CD4-positive, alpha-beta T cell (primary cell): ENCODE measurements around the gene LTB4R2. TPM values are rescaled to one million over a fixed set of nuclear protein-coding genes. Genes with fewer than 3 reads are reported as not detected.

Experiments
- ATAC-seq: fragments of 200-7000 bp; cut with Tn5 transposase; one replicate; pipeline ENCODE4 v1.10.0; 2022; ENCODE audit warnings: mild to moderate bottlenecking; ENCODE audit not compliant: poor library complexity
- CTCF ChIA-PET: fragments of 350-600 bp; sonication (Branson Sonifier 250); formaldehyde crosslinking; loops from one replicate; lab custom pipeline; 2021; ENCODE audit warnings: antibody characterized with exemption, inconsistent platforms; lab: Charles Lee
- POLR2A ChIA-PET: fragments of 350-600 bp; sonication (Branson Sonifier 250); formaldehyde crosslinking; loops from one replicate; lab custom pipeline; 2021; ENCODE audit warnings: antibody characterized with exemption, inconsistent platforms; lab: Charles Lee
- DNase-seq, 14 experiments: peaks; one replicate each; pipeline ENCODE4 v3.0.0-alpha.2; 2013 to 2020; ENCODE audit warnings: mixed read lengths in 2 of 14
- H3K27ac ChIP-seq, 2 donors: one replicate each; pipeline versions ENCODE4 v1.5.1 to v1.7.0; 2013; ENCODE audit warnings: low read length in 2 of 2, low read depth in 1 of 2, mild to moderate bottlenecking in 1 of 2
- H3K27me3 ChIP-seq, 2 experiments: 1 replicate in 1 of 2; 2 replicates in 1 of 2; pipeline versions ENCODE4 v1.6.1 to v1.7.0; 2013; ENCODE audit warnings: low read length in 2 of 2, control low read depth in 1 of 2, mild to moderate bottlenecking in 1 of 2, moderate library complexity in 1 of 2; ENCODE audit not compliant: insufficient read depth in 2 of 2, control insufficient read depth in 1 of 2
- H3K36me3 ChIP-seq: one replicate; pipeline ENCODE4 v1.6.1; 2013; ENCODE audit warnings: low read length, control low read depth; ENCODE audit not compliant: insufficient read depth
- H3K4me1 ChIP-seq: one replicate; pipeline ENCODE4 v1.6.1; 2013; ENCODE audit warnings: low read length, control low read depth; ENCODE audit not compliant: insufficient read depth
- H3K4me3 ChIP-seq: one replicate; pipeline ENCODE4 v1.5.1; 2013; ENCODE audit warnings: mild to moderate bottlenecking, low read length, moderate library complexity
- H3K9me3 ChIP-seq, 2 experiments: 1 replicate in 1 of 2; 2 replicates in 1 of 2; pipeline versions ENCODE4 v1.6.1 to v1.7.0; 2013; ENCODE audit warnings: low read length in 2 of 2, mild to moderate bottlenecking in 2 of 2, control low read depth in 1 of 2, moderate library complexity in 1 of 2; ENCODE audit not compliant: control insufficient read depth in 1 of 2, insufficient read depth in 1 of 2
- H3K27ac Mint-ChIP-seq: one replicate; pipeline ENCODE4 v1.8.0; 2020; ENCODE audit warnings: mixed read lengths
- H3K27me3 Mint-ChIP-seq: one replicate; pipeline ENCODE4 v1.8.0; 2021; ENCODE audit warnings: mixed read lengths
- H3K36me3 Mint-ChIP-seq: one replicate; pipeline ENCODE4 v1.8.0; 2021; ENCODE audit warnings: low read depth, mixed read lengths
- H3K4me1 Mint-ChIP-seq: one replicate; pipeline ENCODE4 v1.8.0; 2021; ENCODE audit warnings: low read depth, mixed read lengths
- H3K4me3 Mint-ChIP-seq: one replicate; pipeline ENCODE4 v1.8.0; 2020; ENCODE audit warnings: mild to moderate bottlenecking, mixed read lengths
- H3K9me3 Mint-ChIP-seq: one replicate; pipeline ENCODE4 v1.8.0; 2020; ENCODE audit warnings: mixed read lengths
- intact Hi-C, 2 experiments: fragments of 100-400 bp; cut with DNase I in 1 of 2; cut with micrococcal nuclease in 1 of 2; formaldehyde crosslinking; loops; one replicate each; pipeline versions ENCODE4 v1.15.1 to v1.9.0; 2023 to 2025; cut with DNase I, micrococcal nuclease
- total RNA-seq, 174 experiments: library from RNA in 2 of 174; stranded (reverse) in 2 of 174; gene quantifications; one replicate each; pipeline ENCODE4 v1.2.3 and lab custom pipeline; 2021 to 2026
- TF ChIP-seq, protein P1 (sequence below): fragments of 200-600 bp; IDR thresholded peaks from one replicate; pipeline ENCODE4 v1.8.0; 2022; ENCODE audit warnings: antibody characterized with exemption, mild to moderate bottlenecking

The LTB4R2 gene
- total RNA-seq, 2 experiments from 2014 or later: 16.4 to 18.2 TPM

- H3K27ac Mint-ChIP-seq: no peak overlapping the region
- POLR2A ChIA-PET: interaction anchor here (1.3 kb wide), 1 partner anchor 48 kb away, joined by 7 read pairs; the partner anchor contains the start of gene TINF2
Measured at GRCh38 chr14:24290746-24291145, 19.2 kb upstream of the LTB4R2 start.

DNA sequence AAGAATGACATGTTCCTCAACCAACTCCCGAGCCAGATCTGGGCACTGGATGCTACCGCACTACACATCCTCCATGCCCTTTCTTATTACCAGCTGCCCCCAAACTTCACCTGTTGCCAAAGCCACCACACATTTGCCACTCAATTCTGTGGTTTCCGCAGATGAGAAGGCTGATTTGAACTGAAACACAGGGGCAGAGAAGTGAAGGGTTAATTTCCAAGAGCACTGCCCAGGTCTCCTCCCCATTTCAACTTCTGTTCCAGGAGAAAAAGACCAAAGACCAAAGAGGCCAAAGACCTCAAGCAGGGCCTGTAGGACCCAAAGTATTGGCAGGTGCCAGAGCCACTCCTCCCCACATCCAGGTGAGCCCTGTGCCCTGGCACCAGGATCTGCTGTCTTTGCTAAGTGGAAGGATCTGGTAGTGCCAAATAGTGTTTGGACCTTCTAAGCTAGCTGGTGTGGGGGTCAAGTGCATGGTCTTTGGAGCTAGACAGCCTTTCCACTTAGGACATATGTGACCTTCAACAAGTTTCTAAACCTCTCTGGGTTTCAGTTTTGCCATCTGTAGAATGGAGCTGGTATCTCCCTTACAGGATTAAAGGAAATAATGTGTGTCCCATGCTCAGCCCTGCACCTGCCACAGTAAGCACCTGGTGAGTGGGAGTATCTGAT lies 18.4 kb upstream of the LTB4R2 start:
- ChIA-PET POLR2A (no interaction called here), CTCF (interaction anchor here (1.0 kb wide), 1 partner anchor 21 kb away, joined by 3 read pairs; the partner anchor contains the start of gene RABGGTA)
- Histone ChIP-seq H3K4me1 (peaks cover 9% of the 10 kb centered on the region), H3K4me3 (no peak overlapping the region), H3K36me3 (peaks cover 57% of the 10 kb centered on the region), H3K9me3 (no peaks in the 10 kb centered on the region), H3K27ac (no peak overlapping the region), H3K27me3 (no peaks in the 10 kb centered on the region)
- no peaks in the 10 kb centered on the region for H3K27me3 Mint-ChIP-seq
- intact Hi-C loops: loop anchor here in 1 of 2 experiments (10.0 kb wide), 1 partner anchor 317 kb away; no protein-coding TSS in a partner anchor
- H3K27ac Mint-ChIP-seq: no peak overlapping the region
- H3K9me3 Mint-ChIP-seq: no peaks in the 10 kb centered on the region
- TF ChIP-seq, protein P1, sequence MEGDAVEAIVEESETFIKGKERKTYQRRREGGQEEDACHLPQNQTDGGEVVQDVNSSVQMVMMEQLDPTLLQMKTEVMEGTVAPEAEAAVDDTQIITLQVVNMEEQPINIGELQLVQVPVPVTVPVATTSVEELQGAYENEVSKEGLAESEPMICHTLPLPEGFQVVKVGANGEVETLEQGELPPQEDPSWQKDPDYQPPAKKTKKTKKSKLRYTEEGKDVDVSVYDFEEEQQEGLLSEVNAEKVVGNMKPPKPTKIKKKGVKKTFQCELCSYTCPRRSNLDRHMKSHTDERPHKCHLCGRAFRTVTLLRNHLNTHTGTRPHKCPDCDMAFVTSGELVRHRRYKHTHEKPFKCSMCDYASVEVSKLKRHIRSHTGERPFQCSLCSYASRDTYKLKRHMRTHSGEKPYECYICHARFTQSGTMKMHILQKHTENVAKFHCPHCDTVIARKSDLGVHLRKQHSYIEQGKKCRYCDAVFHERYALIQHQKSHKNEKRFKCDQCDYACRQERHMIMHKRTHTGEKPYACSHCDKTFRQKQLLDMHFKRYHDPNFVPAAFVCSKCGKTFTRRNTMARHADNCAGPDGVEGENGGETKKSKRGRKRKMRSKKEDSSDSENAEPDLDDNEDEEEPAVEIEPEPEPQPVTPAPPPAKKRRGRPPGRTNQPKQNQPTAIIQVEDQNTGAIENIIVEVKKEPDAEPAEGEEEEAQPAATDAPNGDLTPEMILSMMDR: no peak
- H3K4me3 Mint-ChIP-seq: no peak overlapping the region
- peaks cover 9% of the 10 kb centered on the region for H3K4me1 Mint-ChIP-seq
- DNase-seq (no peak), ATAC-seq (no peak)
- peaks cover 62% of the 10 kb centered on the region for H3K36me3 Mint-ChIP-seq

More at GRCh38 chr14:24290746-24291145, 19.2 kb upstream of the LTB4R2 start:
- TF ChIP-seq, protein P1: no peak
- Mint-ChIP-seq H3K27me3 (no peaks in the 10 kb centered on the region), H3K36me3 (peaks cover 53% of the 10 kb centered on the region), H3K4me1 (peaks cover 1% of the 10 kb centered on the region), H3K4me3 (no peak overlapping the region), H3K9me3 (no peaks in the 10 kb centered on the region)
- no peak overlapping the region for H3K27ac ChIP-seq
- H3K4me3 ChIP-seq: no peak overlapping the region
- ATAC-seq (no peak), DNase-seq (no peak)
- H3K36me3 ChIP-seq: peaks cover 49% of the 10 kb centered on the region
- H3K4me1 ChIP-seq: peaks cover 5% of the 10 kb centered on the region
- CTCF ChIA-PET: interaction anchor here (1.0 kb wide), 1 partner anchor 17 kb away, joined by 3 read pairs; the partner anchor contains the start of gene CIDEB
- no peaks in the 10 kb centered on the region for H3K27me3 ChIP-seq
- H3K9me3 ChIP-seq: no peaks in the 10 kb centered on the region
- intact Hi-C loops: loop anchor here in 1 of 2 experiments (10.0 kb wide), 1 partner anchor 316 kb away; no protein-coding TSS in a partner anchor

GRCh38 chr14:24292118-24292807 lies 17.7 kb upstream of the LTB4R2 start:
- ATAC-seq (no peak), DNase-seq (no peak)
- TF ChIP-seq, protein P1: no peak
- Mint-ChIP-seq H3K27me3 (no peaks in the 10 kb centered on the region), H3K27ac (no peak overlapping the region), H3K4me3 (no peak overlapping the region), H3K9me3 (no peaks in the 10 kb centered on the region), H3K36me3 (peaks cover 69% of the 10 kb centered on the region), H3K4me1 (peaks cover 16% of the 10 kb centered on the region)
- Histone ChIP-seq H3K27me3 (no peaks in the 10 kb centered on the region), H3K4me3 (no peak overlapping the region), H3K9me3 (no peaks in the 10 kb centered on the region), H3K27ac (no peak overlapping the region), H3K4me1 (peaks cover 16% of the 10 kb centered on the region), H3K36me3 (peaks cover 59% of the 10 kb centered on the region)
- ChIA-PET POLR2A (no interaction called here), CTCF (interaction anchor here (0.6 to 1.0 kb wide), 2 partner anchors 21 to 50 kb away, joined by 3 to 4 read pairs; partner anchors contain the start of genes RABGGTA and TINF2)
- intact Hi-C loops: loop anchor here in 1 of 2 experiments (10.0 kb wide), 1 partner anchor 317 kb away; no protein-coding TSS in a partner anchor
